HG02642 (cell line): Measurements from ENCODE around the gene NME4.

Source experiments
- ATAC-seq: cut with Tn5 transposase; IDR thresholded peaks from one replicate; pipeline ENCODE4 v1.9.1; 2021; ENCODE audit warnings: mild to moderate bottlenecking; ENCODE audit not compliant: unreplicated experiment, poor library complexity

Gene NME4

DNA sequence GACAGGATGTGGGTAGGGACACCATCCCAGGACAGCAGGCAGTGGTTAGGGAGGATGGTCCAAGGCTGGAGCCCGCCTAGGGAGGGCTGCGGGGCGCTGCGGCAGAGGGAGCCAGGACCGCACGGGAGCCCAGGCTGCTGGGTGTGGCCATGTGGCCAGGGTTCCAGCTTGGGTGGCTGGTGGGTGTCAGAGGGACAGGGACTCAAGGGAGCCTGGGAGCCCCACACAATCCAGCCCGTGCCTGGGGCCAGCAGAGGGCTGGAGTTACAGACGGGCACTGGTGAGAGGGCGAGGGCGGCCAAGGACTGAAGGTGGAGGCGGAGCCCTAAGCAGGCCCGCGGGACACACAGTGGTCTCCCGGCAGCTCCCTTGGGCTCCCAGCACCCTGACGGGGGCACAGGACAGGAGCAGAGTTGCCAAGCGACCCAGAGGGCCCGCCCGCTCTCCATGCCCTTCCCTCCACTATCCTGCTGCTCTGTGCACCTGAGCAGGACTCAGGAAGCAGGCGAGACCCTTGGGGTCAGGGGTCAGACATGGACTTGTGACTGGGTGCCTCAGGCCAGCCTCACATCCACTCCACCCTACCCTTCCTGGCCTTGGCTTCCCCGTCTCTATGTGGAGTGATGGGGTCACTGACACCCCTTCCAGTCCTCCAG lies 33.8 kb upstream of the NME4 start:
- no peak for ATAC-seq

DNA sequence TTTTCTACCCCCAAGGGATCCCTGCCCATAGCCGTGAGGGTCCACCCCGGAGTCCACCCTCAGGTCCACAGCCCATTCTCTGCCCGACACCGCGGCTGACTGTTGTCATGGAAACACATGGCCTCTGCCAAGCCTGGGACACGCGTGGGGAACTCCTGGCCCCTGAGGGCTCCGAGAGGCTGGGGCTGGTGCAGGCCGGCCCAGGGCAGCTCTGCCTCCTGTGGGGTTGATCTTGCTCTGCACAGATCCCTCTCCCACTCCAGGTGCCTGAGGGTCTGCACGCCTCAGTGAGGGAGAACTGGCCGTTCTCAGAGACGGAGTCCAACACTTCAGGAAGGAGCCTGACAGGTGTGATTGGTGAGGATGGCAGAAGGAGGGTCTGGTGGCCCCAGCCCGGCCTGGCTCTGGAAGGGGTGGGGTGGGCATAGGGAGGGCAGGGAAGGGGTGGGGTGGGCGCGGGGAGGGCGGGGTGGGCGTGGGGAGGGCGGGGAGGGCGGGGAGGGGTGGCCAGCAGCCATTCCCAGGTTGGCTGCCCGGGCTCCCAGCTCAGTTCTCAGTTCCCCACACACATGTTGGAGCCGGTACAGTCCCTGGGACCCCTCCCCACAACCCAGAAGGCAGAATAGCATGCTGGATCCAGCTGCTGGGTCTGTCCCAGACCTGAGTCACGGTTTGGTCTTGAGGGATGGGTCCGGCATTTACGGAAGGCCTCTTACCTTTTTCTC lies 33.1 kb upstream of the NME4 start:
- no peak for ATAC-seq

DNA sequence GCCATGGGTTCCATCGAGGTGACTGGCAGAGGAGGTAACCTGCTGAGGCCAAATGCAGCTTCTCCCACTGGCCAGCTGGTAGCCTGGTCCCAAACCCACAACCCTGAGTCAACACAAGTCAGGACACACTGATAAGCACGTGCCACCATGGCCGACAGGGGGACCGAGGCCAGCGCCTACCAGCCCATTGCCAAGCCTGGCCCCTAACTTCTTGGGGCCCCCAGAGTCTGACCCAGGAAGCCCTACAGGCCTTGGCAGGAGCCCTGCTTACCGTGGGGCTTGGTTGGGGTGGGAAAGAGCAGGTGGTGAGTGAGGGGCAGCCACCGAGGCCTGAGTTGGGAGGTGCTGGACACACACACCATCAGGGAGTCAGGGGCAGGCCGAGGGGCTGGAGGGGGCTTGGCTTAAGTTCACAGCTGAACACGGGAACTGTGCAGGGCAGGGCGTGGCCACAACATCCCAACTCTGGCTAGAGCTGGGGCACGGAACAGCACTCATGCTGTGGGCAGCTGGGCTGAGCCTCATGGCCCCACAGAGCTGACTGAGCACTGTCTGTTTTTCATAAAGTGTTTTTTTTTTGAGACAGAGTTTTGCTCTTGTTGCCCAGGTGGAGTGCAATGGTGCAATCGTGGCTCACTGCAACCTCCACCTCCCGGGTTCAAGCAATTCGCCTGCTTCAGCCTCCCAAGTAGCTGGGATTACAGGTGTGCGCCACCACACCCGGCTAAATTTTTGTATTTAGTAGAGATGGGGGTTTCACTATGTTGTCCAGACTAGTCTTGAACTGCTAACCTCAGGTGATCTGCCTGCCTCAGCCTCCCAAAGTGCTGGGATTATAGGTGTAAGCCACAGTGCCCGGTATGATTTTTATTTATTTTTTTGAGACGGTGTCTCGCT lies 32.2 kb upstream of the NME4 start:
- ATAC-seq = no peak

DNA sequence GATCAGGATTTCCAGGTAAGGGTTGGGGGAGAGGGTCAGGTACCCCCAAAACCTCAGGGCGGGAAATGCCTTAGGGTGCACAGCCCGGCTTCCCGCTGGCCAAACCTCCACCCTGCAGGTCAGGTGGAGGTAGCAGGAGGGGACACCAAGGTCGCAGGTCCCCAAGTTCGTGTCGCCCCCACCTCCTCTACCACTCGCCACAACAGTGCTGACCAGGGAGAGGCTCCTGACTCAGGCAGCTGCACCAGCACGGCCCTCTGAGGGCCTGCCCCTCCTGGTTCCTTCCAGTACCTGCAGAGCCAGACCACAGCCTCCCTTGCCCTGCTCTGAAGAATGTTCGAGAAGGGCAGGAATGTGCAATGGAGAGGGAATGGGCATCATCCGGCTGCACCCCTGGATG lies 30.5 kb upstream of the NME4 start:
- no peak for ATAC-seq

DNA sequence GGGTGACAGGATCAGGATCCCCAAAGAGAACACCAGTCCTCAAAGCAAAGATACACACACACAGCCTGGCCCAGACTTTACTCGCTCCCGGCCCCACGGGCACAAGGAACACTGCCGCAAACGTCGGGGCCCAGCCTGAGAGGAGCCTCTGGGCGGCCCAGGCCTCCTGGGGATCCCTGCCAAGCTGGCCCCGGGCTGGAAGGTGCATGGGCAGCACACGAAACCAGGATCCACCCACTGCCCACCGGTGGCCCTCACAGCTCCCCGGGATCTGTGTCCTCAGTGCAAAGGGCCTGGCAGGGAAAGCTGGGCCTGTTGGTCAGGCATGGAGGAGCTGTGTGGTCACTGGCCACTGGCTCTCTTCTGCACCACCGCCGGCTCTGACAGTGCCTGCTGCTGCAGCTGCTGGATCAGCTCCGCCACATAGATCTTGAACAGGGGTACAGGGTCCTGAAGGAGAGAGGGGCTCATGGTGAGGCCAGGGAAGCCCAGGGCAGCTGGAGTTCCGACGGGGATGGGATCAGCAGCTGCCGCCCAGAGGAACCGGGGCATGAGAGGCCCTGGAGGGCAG lies 29.6 kb upstream of the NME4 start:
- no peak for ATAC-seq

DNA sequence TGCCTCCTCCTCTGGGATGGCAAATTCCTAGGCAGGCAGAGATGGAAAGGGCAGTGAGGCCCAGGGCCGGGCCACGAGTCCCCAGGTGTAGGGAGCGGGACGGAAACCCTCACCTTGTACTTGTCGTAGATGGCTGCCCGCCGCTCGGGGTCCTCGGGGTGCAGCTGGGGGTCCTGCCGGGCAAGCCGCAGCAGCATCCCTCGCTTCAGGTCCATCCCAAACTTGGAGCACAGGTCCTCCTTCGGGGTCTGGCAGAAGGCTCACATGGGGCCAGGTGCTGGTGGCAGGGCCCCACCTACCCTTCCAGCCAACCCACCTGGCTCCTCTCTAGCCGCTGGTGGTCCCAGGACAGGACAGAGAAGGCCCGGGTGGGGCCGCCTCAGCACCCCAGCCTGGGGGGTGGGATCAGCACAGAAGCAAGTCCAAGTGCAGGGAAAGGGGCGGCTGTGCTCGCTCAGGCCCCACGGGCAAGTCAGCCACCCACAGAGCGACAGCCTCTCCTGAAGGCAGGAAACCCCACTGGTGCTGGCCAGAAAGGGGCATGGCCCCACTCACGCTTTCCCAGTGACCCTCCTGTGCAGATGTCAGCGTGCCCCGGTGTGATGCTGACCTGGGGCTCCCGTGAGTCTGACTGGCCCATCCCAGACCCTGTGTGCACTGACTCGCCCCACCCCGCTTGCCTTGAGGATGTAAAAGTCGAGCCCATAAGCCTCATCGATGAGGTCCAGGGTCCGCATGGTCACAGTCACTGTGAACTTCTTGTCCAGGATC lies 28.4 kb upstream of the NME4 start:
- ATAC-seq = no peak

DNA sequence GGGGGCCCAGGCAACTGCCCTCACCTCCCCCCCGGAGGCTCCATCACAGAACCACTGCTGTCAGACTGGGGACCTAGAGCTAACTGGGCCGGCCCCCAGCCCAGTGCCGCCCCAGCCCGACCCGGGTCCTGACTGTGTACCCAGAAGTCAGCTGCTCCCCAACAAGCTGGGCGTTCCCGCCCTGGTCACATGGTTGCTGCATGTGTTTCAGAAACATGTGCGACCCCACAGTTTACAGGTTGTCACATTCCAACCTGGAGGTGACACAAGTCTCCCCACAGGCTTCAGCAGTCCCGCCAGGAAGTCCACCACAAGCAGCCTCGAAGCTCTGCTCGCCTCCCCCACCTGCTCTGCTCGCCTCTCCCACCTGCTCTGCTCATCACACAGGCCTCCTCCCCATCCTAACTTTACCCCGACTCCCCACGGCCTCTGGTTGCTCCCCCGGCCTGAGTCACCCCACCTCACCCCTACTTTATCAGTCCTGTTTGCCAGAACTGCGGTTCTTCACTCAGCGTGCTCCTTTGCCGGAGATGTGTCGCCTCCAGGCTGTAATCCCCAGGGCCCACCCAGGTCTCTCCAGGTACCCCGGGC lies 27.6 kb upstream of the NME4 start:
- no peak for ATAC-seq

DNA sequence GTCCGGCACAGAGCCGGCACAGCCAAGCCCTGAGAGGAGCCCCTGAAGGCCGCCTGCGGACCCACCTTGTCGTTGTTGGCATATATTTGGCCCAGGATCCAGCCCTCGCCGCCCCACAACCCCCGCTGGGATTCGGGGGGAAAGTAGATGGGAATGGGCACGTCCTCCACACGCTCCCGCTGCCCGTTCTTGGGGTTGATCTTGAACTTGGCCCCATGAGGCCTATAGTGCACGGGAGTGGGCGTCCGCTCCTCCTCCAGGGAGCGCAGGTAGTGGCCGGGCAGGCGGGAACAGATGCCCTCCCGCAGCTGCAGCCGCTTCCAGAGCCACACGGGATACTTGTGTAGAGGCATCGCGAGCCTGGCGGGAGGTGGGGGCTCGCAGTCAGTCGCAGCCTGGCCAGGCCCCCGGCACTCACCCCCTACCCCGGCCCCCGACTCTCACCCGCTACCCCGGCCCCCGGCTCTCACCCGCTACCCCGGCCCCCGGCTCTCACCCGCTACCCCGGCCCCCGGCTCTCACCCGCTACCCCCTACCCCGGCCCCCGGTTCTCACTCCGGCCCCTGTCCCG lies 27.0 kb upstream of the NME4 start:
- ATAC-seq = no peak

DNA sequence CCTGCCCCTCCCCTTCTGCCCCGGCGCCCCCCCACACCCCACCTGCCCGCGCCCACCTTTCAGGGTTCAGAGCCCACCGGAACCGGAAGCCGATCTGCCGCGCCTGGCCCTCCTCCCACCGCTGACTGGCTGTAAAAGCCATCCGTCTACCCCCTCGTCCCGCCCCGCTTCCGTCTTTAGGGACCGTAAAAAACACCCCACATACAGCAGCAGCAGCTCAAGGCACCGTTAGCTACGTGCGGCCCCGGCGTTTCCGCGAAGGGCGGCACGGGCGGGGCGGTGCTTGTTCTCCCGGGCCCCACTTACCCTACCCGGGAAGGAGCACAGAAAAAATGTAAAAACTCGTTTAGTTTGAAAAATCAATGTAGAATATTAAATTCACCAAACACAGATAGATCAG lies 26.6 kb upstream of the NME4 start, which contains the start of gene MRPL28:
TSS of gene MRPL28 (minus strand) at position 96 of the 400 bp plus-strand sequence. CDS start 320 bp downstream, outside the sequence.
- peak; percentile 83 for ATAC-seq

DNA sequence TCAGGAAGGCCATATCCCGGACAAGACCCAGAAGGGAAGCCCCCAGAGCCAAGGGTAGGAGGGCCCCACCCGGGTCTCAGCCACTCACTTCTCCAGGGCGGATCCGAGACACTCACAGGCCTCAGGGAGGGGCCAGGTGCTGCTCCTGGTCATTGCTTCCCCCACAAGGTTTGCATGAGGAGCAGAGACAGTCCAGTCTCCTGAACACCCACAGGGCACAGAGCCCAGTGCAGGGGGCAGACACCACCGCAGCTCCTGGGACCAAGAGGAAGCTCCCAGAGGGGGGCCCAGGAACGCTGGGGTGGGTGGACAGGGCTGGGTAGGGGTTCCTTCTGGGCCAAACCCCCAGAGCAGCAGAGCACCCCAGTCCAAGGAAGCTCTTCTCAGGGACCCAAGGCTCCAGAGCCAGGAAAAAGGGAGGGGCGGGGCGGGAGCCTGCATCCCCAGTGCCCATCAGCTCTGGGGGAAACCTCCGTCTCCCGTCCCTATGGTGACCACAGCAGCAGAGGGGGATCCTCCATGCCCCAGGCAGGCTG lies 26.0 kb upstream of the NME4 start:
- ATAC-seq = no peak

DNA sequence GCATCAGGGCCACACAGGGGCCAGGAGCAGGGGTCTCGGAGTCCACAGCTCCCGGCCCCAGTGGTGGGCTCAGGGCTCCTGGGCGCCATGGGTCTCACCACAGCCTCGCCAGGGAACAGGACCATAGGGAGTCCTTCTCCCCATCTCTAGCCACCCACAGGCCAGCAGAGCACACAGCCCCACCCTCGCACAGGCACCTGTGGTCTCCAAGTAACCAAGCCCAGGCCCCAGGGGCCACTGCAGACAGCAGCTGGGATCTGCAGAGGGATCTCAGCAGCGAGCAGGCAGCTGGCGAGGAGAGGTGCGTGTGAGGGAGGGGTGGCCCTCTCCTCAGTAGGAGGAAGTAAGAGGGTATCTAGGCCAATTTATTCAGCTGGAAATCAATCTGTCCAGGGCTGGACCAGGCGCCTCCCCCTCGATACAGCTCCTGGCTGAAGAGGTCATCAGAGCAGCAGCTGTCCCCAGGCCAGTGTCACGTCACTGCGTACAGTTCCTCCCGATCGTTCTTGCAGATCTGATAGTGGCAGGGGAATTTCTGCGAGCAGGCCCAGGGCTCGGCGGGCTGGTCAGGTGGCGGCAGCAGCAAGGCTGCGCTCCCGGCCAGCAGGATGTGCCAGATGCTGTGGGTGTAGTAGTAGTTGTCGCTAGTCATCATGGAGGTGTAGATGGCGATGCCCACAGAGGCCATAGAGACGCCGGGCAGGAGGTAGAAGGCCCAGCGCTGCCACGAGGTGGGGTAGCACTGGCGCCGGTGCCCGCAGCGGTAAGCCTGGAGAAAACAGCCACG lies 25.3 kb upstream of the NME4 start:
- ATAC-seq = no peak

DNA sequence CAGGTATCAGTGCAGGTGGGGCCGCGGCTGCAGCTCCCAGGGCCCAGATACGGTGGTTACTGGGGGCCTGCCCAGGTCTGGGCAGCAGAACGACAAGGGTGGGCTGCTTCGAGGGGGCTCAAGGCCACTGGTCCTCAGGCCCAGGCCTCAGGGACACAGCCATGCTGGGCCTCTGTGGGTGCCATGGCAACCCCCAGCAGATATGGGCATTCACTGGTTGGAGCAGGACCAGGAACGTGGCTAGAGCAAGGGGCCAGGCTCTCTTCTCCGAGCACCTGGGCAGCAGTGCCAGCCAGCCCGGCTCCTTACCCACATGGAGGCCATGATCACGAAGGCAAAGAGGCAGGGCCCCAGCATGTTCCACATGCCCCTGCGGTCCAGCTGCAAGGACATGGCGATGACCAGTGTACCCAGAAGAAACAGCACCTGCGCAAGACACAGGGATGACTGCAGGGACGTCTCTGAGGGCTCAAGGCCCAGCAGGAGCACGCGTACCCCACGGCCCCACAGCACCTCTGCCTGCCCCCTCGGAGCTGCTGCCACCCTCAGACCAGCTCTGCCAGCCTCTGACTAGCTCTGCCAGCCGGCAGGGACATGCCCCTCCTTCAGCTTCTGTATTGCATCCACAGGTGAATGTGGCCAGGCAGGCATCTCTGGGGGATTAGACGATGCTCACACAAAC lies 24.6 kb upstream of the NME4 start:
- no peak for ATAC-seq

DNA sequence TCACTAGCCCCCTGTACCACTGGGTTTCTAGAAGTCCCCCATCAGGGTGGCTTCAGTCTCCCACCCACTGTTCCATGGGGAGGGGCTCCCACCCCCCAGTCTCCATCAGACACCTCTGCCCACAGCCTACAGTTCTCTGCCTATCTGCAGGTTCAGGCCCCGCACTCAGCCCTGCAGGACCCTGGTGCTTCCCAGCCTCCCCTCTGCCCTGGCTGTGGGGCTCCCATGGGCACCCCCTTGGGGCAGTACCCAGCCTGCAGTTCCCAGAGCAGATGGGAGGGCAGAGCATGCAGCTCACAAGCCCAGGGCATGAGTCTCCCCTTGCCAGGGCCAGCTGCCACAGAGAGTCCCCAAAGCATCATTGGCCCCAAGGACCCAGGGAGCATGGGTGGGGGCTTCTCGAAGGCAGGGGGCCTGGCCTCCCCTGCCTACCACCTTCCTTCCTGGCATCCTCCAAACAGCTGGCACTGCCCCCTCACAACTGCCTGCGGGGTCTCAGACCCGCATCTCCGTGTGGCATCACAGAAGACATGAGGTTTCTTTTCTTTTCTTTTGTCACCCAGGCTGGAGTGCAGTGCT lies 23.9 kb upstream of the NME4 start:
- ATAC-seq = no peak

DNA sequence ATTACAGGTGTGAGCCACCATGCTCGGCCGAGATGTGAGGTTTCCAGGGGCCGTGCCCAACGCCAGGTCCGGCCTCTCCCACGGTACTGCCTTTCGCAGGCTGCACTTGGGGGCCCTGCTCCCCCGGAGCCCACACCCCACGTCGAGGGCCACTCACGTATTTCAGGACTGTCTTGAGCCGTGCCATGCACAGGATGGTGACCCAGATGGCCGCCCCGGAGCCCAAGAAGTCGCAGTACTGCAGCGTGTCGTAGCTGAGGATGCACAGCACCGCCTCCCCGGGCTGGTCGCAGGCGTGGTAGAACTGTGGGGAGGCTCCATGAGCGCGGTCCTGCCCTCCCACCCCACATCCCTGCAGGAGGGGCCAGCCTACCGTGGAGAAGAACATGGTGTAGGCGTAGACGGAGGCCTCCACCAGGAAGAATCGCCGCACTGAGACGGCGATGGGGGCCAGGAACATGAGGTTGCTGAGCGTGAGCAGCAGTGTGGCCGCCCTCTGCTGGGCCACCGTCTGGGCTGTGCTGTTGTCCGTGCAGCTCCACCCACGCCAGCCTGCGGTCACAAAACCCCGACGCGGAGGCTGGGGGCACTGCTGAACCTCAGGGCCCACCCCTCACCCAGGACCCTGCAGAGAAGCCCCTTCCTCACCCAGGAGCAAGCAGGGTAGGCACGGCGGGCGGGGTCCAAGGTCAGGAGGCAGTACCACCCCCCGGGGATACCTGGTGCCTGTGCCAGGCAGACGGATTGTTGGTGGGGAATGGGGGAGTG lies 23.0 kb upstream of the NME4 start:
- no peak for ATAC-seq

DNA sequence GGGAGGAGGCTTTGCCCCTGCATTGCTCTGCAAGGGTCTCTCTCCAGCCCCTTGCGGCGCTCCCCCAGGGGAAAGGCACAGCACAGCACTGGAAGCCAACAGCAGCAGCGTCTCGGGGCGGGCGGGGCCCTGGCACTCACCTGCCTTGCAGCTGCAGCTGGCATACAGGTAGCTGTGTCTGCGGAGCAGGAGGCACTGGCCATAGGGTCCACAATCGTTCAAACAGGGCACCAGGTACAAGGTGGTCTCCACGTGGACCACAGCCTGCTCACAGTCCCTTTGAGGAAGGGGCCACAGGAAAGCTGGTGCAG lies 22.4 kb upstream of the NME4 start:
- no peak for ATAC-seq

DNA sequence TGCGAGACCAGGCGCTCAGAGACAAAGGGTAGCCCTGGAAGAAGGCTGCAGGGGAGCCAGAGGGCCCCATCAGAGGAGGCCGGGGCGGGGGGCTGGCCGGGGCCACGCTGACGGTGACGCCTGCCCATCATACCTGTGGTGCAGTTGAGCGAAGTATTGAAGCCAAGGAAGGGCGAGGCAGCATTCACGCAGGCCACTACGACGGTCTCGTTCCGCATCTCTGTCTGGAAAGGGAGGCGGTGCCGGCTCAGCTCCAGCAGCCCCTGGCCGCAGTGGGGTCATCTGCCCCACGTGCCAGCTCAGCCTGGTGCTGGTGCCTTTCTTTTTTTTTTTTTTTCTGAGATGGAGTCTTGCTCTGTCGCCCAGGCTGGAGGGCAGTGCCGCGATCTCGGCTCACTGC lies 21.8 kb upstream of the NME4 start:
- ATAC-seq = no peak
